Heart left ventricle (tissue), 16 donors: ENCODE measurements around the gene SPRED3. TPM values are rescaled to one million over a fixed set of nuclear protein-coding genes. Genes with fewer than 3 reads are reported as not detected.

Experiments
- ATAC-seq, 4 donors: fragments of 200-7000 bp; cut with Tn5 transposase; one replicate each; pipeline ENCODE4 v1.9.1; 2020 to 2022; ENCODE audit warnings: moderate library complexity in 4 of 4, mild to moderate bottlenecking in 3 of 4, moderate number of reproducible peaks in 1 of 4
- DNase-seq, 5 donors: peaks; one replicate each; pipeline ENCODE4 v3.0.0-alpha.2; 2020
- H3K27ac ChIP-seq, 12 donors: fragments of 200-600 bp; sonication (generic) in 4 of 12; one replicate each; pipeline versions ENCODE4 v1.5.0 to v1.8.0; 2016 to 2022; ENCODE audit warnings: mild to moderate bottlenecking in 2 of 12
- H3K27me3 ChIP-seq, 9 donors: fragments of 200-600 bp; sonication (generic) in 2 of 9; one replicate each; pipeline versions ENCODE4 v1.5.1 to v1.8.0; 2016 to 2022; ENCODE audit warnings: mild to moderate bottlenecking in 3 of 9
- H3K36me3 ChIP-seq, 9 donors: fragments of 200-600 bp; sonication (generic) in 2 of 9; one replicate each; pipeline versions ENCODE4 v1.5.0 to v1.8.0; 2018 to 2022; ENCODE audit warnings: mild to moderate bottlenecking in 2 of 9
- H3K4me1 ChIP-seq, 12 donors: fragments of 200-600 bp; sonication (generic) in 4 of 12; one replicate each; pipeline versions ENCODE4 v1.5.0 to v1.8.0; 2016 to 2022; ENCODE audit warnings: mild to moderate bottlenecking in 3 of 12
- H3K4me3 ChIP-seq, 12 donors: fragments of 200-600 bp; sonication (generic) in 4 of 12; one replicate each; pipeline versions ENCODE4 v1.5.0 to v1.8.0; 2017 to 2022; ENCODE audit warnings: mild to moderate bottlenecking in 9 of 12, moderate library complexity in 4 of 12
- H3K9me3 ChIP-seq, 12 donors: fragments of 200-600 bp; sonication (generic) in 4 of 12; one replicate each; pipeline versions ENCODE4 v1.5.0 to v1.8.0; 2016 to 2022; ENCODE audit warnings: mild to moderate bottlenecking in 1 of 12
- POLR2A ChIP-seq, 2 donors: fragments of 450-650 bp; IDR thresholded peaks; one replicate each; pipeline ENCODE4 v1.6.1; 2017; ENCODE audit warnings: antibody characterized with exemption in 2 of 2, mild to moderate bottlenecking in 2 of 2, moderate library complexity in 2 of 2
- WGBS, 4 donors: extraction: QIAGEN DNeasy Blood & Tissue Kit in 2 of 4; methylation state at CpG; one replicate each; pipeline versions ENCODE4 v1.1.5 to v1.1.7; 2013 to 2018; 5-methylcytosine and 5-hydroxymethylcytosine counted together
- intact Hi-C, 10 donors: fragments of 100-400 bp; cut with DNase I; formaldehyde crosslinking; loops; one replicate each; pipeline versions ENCODE4 v1.11.1 to v1.14.2; 2022
- polyA plus RNA-seq, 2 donors: library from polyadenylated mRNA; stranded (reverse); fragments of 200-250 nt; gene quantifications; one replicate each; pipeline ENCODE4 v1.2.3, GENCODE V29; 2013
- total RNA-seq, 9 donors: library from RNA; depleted of rRNA in 2 of 9; stranded (reverse); fragments of >200 nt in 2 of 9; fragmentation: NEBNext Ultra II Directional in 3 of 9; extraction: Animal tissue kit (Norgen Biotek cat#: 25700) in 3 of 9; gene quantifications; one replicate each; pipeline versions ENCODE4 v1.1.0 to v1.2.4, GENCODE V29; 2016 to 2023
- TF ChIP-seq, protein P1 (sequence below), 12 donors: fragments of 200-600 bp; sonication (generic) in 4 of 12; IDR thresholded peaks; one replicate each; pipeline versions ENCODE4 v1.5.0 to v1.8.0; 2018 to 2022; ENCODE audit warnings: antibody characterized with exemption in 12 of 12, mild to moderate bottlenecking in 5 of 12
- donor health status: ischemic (EF 13 %, LVEDD 7.1; RV severe dilation, severe dysfunction).
- donor health status: healthy with polysubstance abuse.
- donor health status: DM: no; HTN: yes; CAD: no.
- donor health status: DM: no; HTN: no; CAD: no.
- donor health status: ischemic (EF 25% LVEDD 6.9; RV normal size, moderate dysfunction).
- donor health status: ischemic (EF 25% LVEDD 5.7; RV mildly dilated, moderate dysfunction).
- donor health status: healthy.
- donor health status: DM: yes; HTN: yes; CAD: no.
- donor health status: ischemic (EF 35%, LVEDD 5.7; RV mildly dilated, moderate dysfunction).
- donor health status: nonischemic (EF 11% LVEDD 7.7; RV severe dilation, severe dysfunction).
- donor health status: DM: yes; HTN: yes; CAD: no.
- donor health status: PGD.
- donor health status: ischemic (EF 29% LVEDD 5.4; RV normal size, mild dysfunction).
- donor health status: nonischemic (EF 23%, LVEDD 6.1; RV moderate dilation, normal function).

SPRED3 gene
- total and polyA plus RNA-seq, 11 donors, result 0.18 to 3.1 (median 0.72) TPM; not detected in 1

DNA sequence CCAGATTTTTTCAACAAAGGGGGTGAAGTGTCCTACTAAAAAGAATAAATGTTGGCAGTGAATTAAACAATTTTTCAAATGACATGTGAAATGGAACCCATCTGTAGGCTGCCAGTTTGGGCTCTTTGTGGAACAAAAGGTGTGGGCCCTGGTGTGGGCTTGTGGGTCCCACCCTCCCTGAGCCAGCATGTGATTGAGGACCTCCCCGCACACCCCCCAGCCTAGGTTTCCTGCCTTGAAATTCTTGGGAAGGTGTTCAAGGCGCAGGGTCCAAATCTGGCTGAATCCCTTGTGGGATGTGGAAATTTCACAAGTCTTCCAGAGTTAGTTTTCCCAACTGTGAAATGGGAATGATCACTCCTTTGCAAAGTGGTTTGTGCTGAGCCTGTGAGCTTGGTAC lies 4.8 kb upstream of the SPRED3 start:
- Histone ChIP-seq H3K27me3 (peaks cover 0 to 30% (median 0%) of the 10 kb centered on the region in 9 donors), H3K4me1 (peaks cover 0 to 33% (median 21%) of the 10 kb centered on the region in 12 donors)

DNA sequence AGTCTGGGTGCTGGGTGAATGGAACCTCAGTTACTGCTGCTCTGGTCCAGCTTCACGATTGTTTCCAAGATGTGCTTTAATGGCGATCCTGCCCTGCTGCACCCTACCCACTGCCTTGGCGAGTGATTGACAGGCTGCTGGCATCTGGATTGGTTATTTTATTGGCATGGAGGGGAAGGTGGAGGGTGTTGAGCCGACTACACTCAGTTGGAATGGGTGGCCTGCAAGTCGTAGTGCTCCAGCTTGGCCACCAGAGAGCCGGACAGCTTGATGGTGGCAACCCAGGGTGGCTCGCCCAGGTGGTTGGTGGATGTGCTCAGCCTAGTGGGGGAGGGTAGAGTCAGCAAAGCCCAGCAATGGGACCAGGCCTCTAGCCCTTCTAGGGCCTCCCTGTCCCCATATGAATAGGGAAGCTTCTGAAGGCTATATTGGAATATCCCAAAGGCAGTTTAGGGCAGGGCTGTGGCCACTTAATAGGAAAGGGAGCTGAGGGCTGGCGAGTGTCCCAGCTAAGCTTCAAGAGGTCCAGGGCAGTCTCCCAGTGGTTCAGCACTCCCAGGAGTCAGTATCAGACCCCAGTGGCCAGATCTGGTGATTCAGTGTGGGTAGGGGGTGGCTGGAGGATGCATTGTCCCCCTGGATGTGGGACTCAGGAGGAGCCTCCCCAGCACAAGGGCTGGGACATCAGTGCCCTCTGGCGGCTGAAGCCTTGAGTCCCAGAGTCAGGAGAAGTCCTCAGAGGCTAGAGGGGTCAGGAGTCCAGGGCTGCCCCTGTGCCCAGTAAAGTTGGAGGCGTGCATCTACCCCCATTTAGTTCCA lies 4.1 kb upstream of the SPRED3 start:
- H3K27ac ChIP-seq, result no peak overlapping the region
- TF ChIP-seq, protein P1, sequence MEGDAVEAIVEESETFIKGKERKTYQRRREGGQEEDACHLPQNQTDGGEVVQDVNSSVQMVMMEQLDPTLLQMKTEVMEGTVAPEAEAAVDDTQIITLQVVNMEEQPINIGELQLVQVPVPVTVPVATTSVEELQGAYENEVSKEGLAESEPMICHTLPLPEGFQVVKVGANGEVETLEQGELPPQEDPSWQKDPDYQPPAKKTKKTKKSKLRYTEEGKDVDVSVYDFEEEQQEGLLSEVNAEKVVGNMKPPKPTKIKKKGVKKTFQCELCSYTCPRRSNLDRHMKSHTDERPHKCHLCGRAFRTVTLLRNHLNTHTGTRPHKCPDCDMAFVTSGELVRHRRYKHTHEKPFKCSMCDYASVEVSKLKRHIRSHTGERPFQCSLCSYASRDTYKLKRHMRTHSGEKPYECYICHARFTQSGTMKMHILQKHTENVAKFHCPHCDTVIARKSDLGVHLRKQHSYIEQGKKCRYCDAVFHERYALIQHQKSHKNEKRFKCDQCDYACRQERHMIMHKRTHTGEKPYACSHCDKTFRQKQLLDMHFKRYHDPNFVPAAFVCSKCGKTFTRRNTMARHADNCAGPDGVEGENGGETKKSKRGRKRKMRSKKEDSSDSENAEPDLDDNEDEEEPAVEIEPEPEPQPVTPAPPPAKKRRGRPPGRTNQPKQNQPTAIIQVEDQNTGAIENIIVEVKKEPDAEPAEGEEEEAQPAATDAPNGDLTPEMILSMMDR (IDR thresholded peaks at IDR 0.05), result no peak
- TF ChIP-seq POLR2A (IDR thresholded peaks at IDR 0.05), result no peak
- peaks cover 0 to 36% (median 0%) of the 10 kb centered on the region in 9 donors for H3K27me3 ChIP-seq
- WGBS, 4 donors, result 77 to 88% (median 86%) methylated on average over 9 to 10 of the region's 10 CpGs
- H3K4me3 ChIP-seq, result no peak overlapping the region
- H3K4me1 ChIP-seq, result peaks cover 0 to 39% (median 25%) of the 10 kb centered on the region in 12 donors
- ATAC-seq (no peak), DNase-seq (no peak)
- no peaks in the 10 kb centered on the region for H3K9me3 ChIP-seq
- peaks cover 10 to 67% (median 58%) of the 10 kb centered on the region in 9 donors for H3K36me3 ChIP-seq
- intact Hi-C loops, result no loop called here

More for the DNA sequence above, 4.8 kb upstream of the SPRED3 start:
- intact Hi-C loops, result no loop called here
- ATAC-seq (no peak), DNase-seq (no peak)
- H3K9me3 ChIP-seq, result no peaks in the 10 kb centered on the region
- WGBS, 4 donors, result 92 to 100% (median 95%) methylated on average over 2 of the region's 2 CpGs
- peaks cover 11 to 74% (median 65%) of the 10 kb centered on the region in 9 donors for H3K36me3 ChIP-seq
- H3K4me3 ChIP-seq, result no peak overlapping the region
- TF ChIP-seq, protein P1 (IDR thresholded peaks at IDR 0.05), result no peak
- TF ChIP-seq POLR2A (IDR thresholded peaks at IDR 0.05), result no peak
- no peak overlapping the region for H3K27ac ChIP-seq

DNA sequence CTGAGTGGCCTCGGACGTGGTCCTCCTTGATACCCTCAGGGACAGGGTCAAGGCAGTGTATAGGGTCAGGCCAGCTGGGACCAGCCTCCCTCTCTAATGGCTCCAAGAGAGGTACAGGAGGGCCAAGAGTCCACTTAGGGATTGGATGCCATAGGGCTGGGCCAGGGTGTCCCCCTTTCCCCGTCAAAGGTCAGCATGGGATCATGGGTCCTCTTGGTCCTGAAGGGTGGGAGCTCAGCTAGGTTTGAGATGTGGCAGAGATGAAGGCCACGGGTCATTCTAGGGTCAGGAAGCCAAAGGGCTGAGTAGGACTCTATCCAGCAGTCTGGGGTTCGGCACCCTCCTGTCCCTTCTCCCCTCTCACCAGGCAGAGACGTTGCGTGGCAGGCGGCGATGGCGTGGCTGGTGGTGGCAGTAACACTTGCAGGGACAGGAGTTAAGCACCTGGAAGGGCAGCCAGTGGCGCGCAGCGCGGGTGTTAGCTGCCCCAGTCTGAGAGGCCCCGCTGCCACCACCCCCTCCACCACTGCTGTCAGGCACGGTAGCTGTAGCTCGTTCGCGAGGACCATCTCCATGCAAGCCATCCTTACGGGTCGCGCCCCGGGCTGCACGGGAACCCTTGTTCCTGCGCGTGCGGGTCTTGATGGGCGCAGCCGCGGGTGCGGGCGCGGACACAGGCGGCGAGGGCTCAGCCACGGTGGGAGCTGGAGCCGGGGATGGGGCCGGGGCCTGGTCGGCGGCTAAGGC lies 3.3 kb upstream of the SPRED3 start:
- H3K27me3 ChIP-seq, result peaks cover 0 to 36% (median 0%) of the 10 kb centered on the region in 9 donors
- 77 to 87% (median 83%) methylated on average over 22 to 40 of the region's 40 CpGs for WGBS, 4 donors

More for the DNA sequence above, 3.3 kb upstream of the SPRED3 start:
- ATAC-seq, result no peak
- Histone ChIP-seq H3K9me3 (no peaks in the 10 kb centered on the region), H3K27ac (no peak overlapping the region), H3K36me3 (peaks cover 6 to 59% (median 50%) of the 10 kb centered on the region in 9 donors), H3K4me1 (peaks cover 0 to 42% (median 25%) of the 10 kb centered on the region in 12 donors), H3K4me3 (no peak overlapping the region)
- TF ChIP-seq, protein P1 (IDR thresholded peaks at IDR 0.05), result peak in 1 of 12 donors; percentile 1
- no peak for TF ChIP-seq POLR2A (IDR thresholded peaks at IDR 0.05)
- peak in 1 of 5 donors; percentile 62 for DNase-seq
- intact Hi-C loops, result no loop called here
